Measurements from ENCODE around the gene ABCC4.

ABCC4 gene

DNA sequence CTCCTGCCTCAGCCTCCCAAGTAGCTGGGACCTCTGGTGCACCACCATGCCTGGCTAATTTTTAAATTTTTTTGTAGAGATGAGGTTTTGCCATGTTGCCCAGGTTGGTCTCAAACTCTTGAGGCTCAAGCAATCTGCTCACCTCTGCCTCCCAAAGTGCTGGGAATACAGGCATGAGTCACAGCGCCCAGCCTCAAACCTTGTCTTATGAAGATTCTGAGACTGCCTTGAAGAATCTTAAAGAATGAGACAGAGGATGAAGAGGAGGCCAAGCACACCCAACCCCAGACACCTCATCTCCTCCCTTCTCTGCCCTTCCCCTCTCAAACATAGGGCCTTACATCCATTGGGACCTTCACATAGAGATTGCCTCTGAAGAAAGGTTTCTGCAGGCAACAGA is 179.7 kb downstream of the ABCC4 start:
- no peak for DNase-seq (ENCODE audit: low read depth, low spot score)

- DNase-seq (ENCODE audit: low read depth, low spot score) = no peak
Observed at GRCh38 chr13:95120650-95121049, 180.6 kb downstream of the ABCC4 start.

DNA sequence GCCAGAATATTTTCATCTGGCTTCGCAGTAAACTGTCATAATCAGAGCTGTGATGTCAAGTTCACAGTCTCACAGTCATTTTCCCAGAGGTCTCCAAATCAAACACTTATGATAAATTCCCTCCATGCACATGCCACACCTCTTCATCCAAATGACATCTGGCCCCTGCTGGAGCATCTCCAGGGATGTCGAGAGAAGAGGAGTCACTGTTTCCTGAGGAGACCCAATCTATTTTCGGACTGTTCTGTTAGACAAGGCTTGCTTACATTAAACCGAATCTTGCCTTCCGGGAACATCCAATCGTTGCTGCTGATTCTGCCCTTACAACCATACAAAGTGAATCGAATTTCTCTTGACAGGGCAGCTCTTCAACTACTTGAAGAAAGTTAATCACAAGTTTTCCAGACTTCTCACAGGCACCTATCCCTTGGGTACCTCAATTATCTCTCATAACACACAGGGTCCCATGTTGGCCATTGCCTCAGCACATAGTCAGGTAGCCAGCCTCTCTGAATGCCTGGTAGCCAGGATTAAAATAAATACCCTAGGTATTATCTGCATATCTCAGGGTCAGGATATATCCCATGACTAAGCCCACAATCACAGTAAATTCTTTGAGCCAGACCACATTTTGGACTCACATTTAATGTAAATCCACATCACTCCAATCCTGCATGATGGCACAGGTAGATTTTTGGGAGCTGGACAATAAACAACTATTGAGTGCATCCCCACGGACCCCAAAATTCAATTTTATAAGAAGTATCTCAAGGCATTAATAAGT is 182.5 kb downstream of the ABCC4 start:
- no peak for DNase-seq (ENCODE audit: low read depth, low spot score)

DNA sequence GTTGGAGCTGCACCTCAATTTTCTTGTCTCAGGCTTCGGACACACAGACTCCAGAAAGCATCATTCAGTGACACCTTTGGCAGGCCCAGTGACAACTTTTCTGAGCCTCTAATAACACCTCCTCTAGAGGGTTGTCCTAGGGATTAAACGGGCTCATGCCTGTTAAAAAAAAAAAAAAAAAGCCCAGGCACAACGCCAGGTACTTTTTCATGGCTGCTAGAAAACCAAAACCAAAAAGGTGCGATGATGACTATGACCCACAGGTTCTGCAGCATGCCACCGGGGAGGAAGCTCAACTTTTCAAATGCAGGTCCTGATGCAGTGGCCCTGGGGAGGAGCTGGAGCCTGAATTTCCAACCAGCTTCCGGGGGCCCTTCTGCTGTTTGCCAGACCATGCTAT is 184.2 kb downstream of the ABCC4 start:
- DNase-seq (ENCODE audit: low read depth, low spot score) = no peak

- no peak for DNase-seq (ENCODE audit: low read depth, low spot score)
Observed at GRCh38 chr13:95115525-95115924, 185.7 kb downstream of the ABCC4 start.

- DNase-seq (ENCODE audit: low read depth, low spot score) = no peak
Observed at GRCh38 chr13:95113601-95114000, 187.7 kb downstream of the ABCC4 start.

GRCh38 chr13:95112883-95113282 is 188.4 kb downstream of the ABCC4 start:
- DNase-seq (ENCODE audit: low read depth, low spot score) = no peak

DNA sequence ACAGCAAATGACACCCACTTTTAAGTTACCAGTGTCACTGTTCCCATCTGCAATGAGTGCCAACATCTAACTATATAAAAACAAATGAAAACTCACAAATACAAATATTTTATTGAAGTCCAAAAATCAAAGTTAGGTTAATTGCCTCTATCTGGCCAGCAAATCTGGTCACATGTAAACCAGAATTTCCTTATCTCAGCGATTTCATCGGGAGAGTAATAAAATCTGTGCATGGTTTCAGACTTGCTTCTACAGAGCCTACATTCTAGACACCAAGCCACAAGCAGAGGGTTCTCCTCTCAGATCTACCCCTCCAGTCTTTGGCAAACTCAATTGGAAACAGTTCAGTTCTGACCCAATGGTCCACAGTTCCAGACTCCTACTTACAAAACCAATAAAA is 189.6 kb downstream of the ABCC4 start:
- DNase-seq (ENCODE audit: low read depth, low spot score) = no peak

DNA sequence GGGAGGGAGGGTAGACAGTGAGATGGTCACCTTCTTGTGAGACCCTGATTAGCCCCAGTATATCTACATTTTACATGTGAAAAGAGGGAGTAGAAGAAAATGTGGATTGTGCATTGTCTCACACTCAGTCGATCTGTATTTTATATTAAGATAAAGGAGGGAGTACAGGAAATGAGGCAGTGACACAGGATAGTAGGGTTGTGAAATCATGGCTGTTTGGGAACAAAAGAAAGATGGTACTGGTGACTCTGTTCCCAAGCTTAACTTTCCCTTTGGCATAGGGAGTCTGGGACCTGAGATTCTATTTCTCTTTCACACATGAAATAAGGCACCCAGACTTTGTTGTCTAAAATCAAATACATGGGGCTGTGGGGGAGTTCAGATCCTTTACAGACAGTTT is 194.7 kb downstream of the ABCC4 start:
- no peak for DNase-seq (ENCODE audit: low read depth, low spot score)

DNA sequence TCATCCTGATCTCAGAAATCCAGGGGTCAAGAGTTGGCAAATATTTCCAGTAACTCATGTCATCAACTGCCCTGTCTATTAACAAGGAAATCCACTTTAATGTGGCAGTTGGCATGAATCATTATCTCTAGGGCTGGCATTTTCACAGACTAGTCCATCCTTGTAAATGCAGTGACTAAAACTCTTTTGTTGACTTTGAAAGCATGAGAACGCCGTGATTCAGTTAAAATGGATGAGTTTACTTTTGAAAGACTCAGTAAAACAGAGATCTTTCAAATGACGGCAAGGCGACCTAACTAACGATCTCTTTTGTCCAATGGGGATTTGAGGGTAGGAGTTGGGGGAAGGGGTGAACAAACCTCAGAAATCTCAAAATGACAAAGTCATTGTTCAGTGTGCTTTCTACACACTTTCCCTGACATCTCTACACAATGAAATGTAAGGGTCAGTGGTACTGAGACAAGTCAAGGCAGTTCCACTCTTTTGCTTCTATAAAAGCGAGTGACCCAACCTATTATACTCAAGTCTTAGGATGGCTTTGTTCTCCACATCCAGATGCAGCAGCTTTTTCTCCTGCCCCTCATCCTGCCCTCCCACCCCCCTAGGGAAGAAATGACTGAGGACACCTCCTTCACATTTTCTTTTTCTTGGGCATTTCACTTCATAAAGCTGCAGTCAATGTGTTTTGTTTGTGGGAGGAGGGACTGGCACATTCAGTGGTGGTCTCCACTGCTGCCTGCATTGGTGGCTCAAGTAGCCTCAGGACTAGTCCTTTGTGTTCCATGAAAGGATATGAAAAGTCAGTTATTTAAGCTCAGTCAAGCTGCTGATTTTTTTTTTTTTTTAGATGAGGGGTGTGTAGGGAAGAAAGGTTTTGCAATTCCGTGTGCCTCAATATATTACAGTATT is 200.5 kb downstream of the ABCC4 start:
- peak; percentile 25 for DNase-seq (ENCODE audit: low read depth, low spot score)

DNA sequence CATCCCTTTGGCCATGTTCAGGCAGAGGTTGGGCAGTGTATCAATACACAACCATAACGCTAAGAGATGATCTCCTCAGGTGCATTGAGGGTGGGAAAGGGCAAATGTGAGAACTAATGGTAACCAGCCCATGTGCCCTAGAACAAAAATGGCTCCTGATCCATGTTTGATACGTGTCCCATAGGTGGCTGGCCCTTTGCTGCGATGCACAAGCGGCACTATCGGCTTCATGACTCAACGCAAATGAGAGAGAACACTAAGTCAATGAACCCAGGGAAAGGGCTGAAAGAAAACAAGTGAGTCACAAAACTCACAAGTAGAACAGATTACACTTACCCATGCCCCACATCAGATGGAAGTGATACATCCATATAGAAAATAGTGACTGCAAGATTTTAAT is 201.7 kb downstream of the ABCC4 start:
- DNase-seq (ENCODE audit: low read depth, low spot score) = peak; percentile 54

DNA sequence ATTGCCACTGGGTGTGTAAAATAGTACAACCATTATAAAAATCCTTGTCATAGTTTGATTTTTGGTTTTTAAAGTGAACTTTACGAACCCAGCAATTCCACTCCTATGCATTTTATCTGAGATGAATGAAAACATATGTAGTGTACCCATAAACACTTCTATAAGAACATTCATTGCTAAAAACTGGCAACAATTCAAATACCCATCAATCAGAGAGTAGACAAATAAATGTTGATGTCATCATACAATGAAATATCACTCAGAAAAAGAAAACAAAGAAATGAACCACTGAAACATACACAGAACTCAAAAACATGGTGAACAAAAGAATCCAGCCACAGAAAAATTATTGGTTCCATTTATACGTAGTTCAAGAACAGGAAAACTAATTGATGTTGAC is 202.3 kb downstream of the ABCC4 start:
- DNase-seq (ENCODE audit: low read depth, low spot score) = no peak

- no peak for DNase-seq (ENCODE audit: low read depth, low spot score)
Observed at GRCh38 chr13:95091755-95092154, 209.5 kb downstream of the ABCC4 start.

- no peak for DNase-seq (ENCODE audit: low read depth, low spot score)
Observed at GRCh38 chr13:95087746-95088305, 213.4 kb downstream of the ABCC4 start.

GRCh38 chr13:95086761-95087160 is 214.5 kb downstream of the ABCC4 start:
- no peak for DNase-seq (ENCODE audit: low read depth, low spot score)

- no peak for DNase-seq (ENCODE audit: low read depth, low spot score)
Observed at GRCh38 chr13:95083758-95084157, 217.5 kb downstream of the ABCC4 start.

DNA sequence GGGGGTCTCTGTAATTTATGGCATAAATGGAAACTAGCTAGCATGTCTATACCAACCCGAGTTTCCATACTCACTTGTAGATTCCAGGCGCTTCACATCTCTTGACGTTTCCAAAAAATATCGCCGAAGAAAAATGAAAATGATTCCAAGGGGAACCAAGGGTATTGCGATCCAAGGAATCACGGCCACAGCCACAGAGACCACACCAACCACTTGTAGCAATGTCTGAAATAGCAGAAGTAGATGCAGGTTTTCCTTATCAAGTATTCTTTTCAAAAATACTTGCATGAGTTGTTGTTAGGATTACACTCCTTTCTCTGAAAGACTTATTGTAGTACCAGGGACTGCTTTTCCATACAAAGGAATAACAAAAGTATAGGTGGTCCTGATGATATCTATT is 218.2 kb downstream of the ABCC4 start:
- DNase-seq (ENCODE audit: low read depth, low spot score) = no peak

GRCh38 chr13:95075506-95075905 is 225.7 kb downstream of the ABCC4 start:
- no peak for DNase-seq (ENCODE audit: low read depth, low spot score)

GRCh38 chr13:95074820-95075219 is 226.4 kb downstream of the ABCC4 start:
- DNase-seq (ENCODE audit: low read depth, low spot score) = no peak

DNA sequence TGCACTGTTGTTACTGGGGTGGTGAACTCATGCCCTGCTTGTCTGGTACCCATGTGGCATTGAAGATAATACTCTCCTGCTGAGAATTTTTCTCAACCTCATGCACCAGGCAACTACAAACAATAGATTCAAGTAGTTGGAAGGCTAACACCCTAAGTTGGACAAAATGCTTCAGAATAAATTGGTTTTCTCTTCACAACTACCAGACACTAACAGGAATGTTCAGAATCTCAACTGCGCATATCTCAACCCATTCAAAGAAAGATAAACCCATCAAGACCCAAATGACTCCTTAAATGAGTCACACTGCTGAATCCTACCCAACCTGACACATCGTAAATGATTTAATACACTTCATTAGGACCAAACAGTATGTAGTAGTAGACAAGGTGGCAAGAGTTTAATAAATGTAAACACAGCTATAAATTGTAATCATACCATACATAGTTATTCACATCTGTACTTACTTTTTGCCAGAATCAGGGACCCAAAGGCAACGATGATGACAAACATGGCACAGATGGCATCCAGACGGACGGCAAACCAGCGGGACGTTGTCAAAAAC is 227.4 kb downstream of the ABCC4 start:
- no peak for DNase-seq (ENCODE audit: low read depth, low spot score)

DNA sequence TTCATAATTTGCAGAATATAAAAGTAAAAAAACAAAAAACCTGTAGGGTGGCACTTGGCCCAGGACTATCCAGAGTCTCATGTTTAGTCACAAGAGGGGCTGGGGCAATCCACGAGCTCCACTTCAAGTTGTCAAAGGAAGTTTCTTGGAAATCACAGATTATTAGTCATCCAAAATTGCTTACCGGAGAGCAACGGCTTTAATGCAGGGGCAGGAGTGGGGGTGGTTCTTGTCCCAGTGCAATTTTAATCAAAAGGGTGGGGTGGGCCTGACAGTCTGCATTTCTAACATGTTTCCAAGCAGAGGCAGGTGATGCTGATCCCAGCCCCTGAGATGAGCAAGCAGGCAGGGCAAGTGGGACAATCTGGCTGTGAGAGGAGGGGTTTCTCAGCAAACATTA is 233.9 kb downstream of the ABCC4 start:
- no peak for DNase-seq (ENCODE audit: low read depth, low spot score)

- no peak for DNase-seq (ENCODE audit: low read depth, low spot score)
Observed at GRCh38 chr13:95060014-95060519, 241.2 kb downstream of the ABCC4 start.
